ENCODE data around the gene DGKI. TPM values are rescaled to one million over a fixed set of nuclear protein-coding genes. Genes with fewer than 3 reads are reported as not detected.

DGKI gene
- polyA plus RNA-seq, 1 experiment = 1.4 TPM

- H3K27me3 ChIP-seq (ENCODE audit: control insufficient read depth, insufficient read depth, low read length) = no peaks in the 10 kb centered on the region
- peak; percentile 11 for DNase-seq (ENCODE audit: low read depth)
- ChIA-PET POLR2A (no interaction called here), CTCF (interaction anchor here (0.7 to 5.0 kb wide), 23 partner anchors 9 to 1788 kb away, joined by 3 to 61 read pairs (median 4); no protein-coding TSS in a partner anchor)
- no peaks in the 10 kb centered on the region for H3K36me3 ChIP-seq (ENCODE audit: control insufficient read depth, insufficient read depth, low read length)
- H3K4me3 ChIP-seq (ENCODE audit: low read depth, low read length) = no peak overlapping the region
- TF ChIP-seq CTCF (IDR thresholded peaks at IDR 0.05; ENCODE audit: insufficient read depth, low read depth, low read length) = no peak
Measured at GRCh38 chr7:137591421-137591837, 255.3 kb downstream of the DGKI start.

- H3K4me3 ChIP-seq (ENCODE audit: low read depth, low read length) = no peak overlapping the region
- ChIA-PET CTCF (interaction anchor here (0.9 to 5.0 kb wide), 14 partner anchors 8 to 1475 kb away, joined by 3 to 61 read pairs (median 4); no protein-coding TSS in a partner anchor), POLR2A (no interaction called here)
- H3K36me3 ChIP-seq (ENCODE audit: control insufficient read depth, insufficient read depth, low read length) = no peaks in the 10 kb centered on the region
- no peak for TF ChIP-seq CTCF (IDR thresholded peaks at IDR 0.05; ENCODE audit: insufficient read depth, low read depth, low read length)
- H3K27me3 ChIP-seq (ENCODE audit: control insufficient read depth, insufficient read depth, low read length) = no peaks in the 10 kb centered on the region
- DNase-seq (ENCODE audit: low read depth) = no peak
Measured at GRCh38 chr7:137590756-137591305, 255.9 kb downstream of the DGKI start.

GRCh38 chr7:137590071-137590755 lies 256.6 kb downstream of the DGKI start:
- CTCF ChIA-PET = interaction anchor here (1.0 to 5.0 kb wide), 6 partner anchors 10 to 424 kb away, joined by 3 to 61 read pairs (median 9); no protein-coding TSS in a partner anchor
- no peak for DNase-seq (ENCODE audit: low read depth)
- TF ChIP-seq CTCF (IDR thresholded peaks at IDR 0.05; ENCODE audit: insufficient read depth, low read depth, low read length) = no peak
- Histone ChIP-seq H3K27me3 (ENCODE audit: control insufficient read depth, insufficient read depth, low read length) (no peaks in the 10 kb centered on the region), H3K36me3 (ENCODE audit: control insufficient read depth, insufficient read depth, low read length) (no peaks in the 10 kb centered on the region), H3K4me3 (ENCODE audit: low read depth, low read length) (no peak overlapping the region)
- POLR2A ChIA-PET = no interaction called here

- CTCF ChIA-PET = no interaction called here
- Histone ChIP-seq H3K4me3 (ENCODE audit: low read depth, low read length) (no peak overlapping the region), H3K36me3 (ENCODE audit: control insufficient read depth, insufficient read depth, low read length) (no peaks in the 10 kb centered on the region), H3K27me3 (ENCODE audit: control insufficient read depth, insufficient read depth, low read length) (no peaks in the 10 kb centered on the region)
- no peak for DNase-seq (ENCODE audit: low read depth)
- POLR2A ChIA-PET = interaction anchor here (0.6 kb wide), 1 partner anchor 542 kb away, joined by 5 read pairs; no protein-coding TSS in a partner anchor
- no peak for TF ChIP-seq CTCF (IDR thresholded peaks at IDR 0.05; ENCODE audit: insufficient read depth, low read depth, low read length)
Measured at GRCh38 chr7:137587326-137587725, 259.4 kb downstream of the DGKI start.

GRCh38 chr7:137585591-137585990 lies 261.2 kb downstream of the DGKI start:
- Histone ChIP-seq H3K36me3 (ENCODE audit: control insufficient read depth, insufficient read depth, low read length) (no peaks in the 10 kb centered on the region), H3K27me3 (ENCODE audit: control insufficient read depth, insufficient read depth, low read length) (no peaks in the 10 kb centered on the region), H3K4me3 (ENCODE audit: low read depth, low read length) (no peak overlapping the region)
- no peak for TF ChIP-seq CTCF (IDR thresholded peaks at IDR 0.05; ENCODE audit: insufficient read depth, low read depth, low read length)
- ChIA-PET CTCF (interaction anchor here (1.1 kb wide), 1 partner anchor 131 kb away, joined by 3 read pairs; no protein-coding TSS in a partner anchor), POLR2A (interaction anchor here (0.5 kb wide), 1 partner anchor 31 kb away, joined by 10 read pairs; no protein-coding TSS in a partner anchor)
- no peak for DNase-seq (ENCODE audit: low read depth)
